HepG2 (cell line): ENCODE measurements around the gene LEAP2. TPM values are rescaled to one million over a fixed set of nuclear protein-coding genes. Genes with fewer than 3 reads are reported as not detected.
A peak's percentile ranks its signal among the peaks of the same experiment; 100 is the strongest.

ENCODE experiments used
- ARID4A ChIP-seq: sonication (generic); formaldehyde crosslinking; IDR thresholded peaks from 2 replicates; pipeline ENCODE4 v1.5.0; 2020; ENCODE audit warnings: mild to moderate bottlenecking, missing genetic modification reagents, borderline replicate concordance
- CCAR2 ChIP-seq: fragments of 200-400 bp; formaldehyde crosslinking; optimal IDR thresholded peaks from 2 replicates; pipeline ENCODE3; 2018; ENCODE audit warnings: low read depth, mild to moderate bottlenecking, low read length, moderate library complexity
- HOXD1 ChIP-seq: sonication (generic); formaldehyde crosslinking; IDR thresholded peaks from 2 replicates; pipeline ENCODE4 v1.5.0; 2020; ENCODE audit warnings: missing genetic modification reagents
- KMT2A ChIP-seq: sonication (generic); formaldehyde crosslinking; IDR thresholded peaks from 2 replicates; pipeline ENCODE4 v1.4.0; 2020; ENCODE audit warnings: missing genetic modification reagents
- RBM22 ChIP-seq: fragments of 200-400 bp; formaldehyde crosslinking; optimal IDR thresholded peaks from 2 replicates; pipeline ENCODE3; 2017; ENCODE audit warnings: mild to moderate bottlenecking, low read length, moderate library complexity
- RBM39 ChIP-seq: fragments of 200-400 bp; formaldehyde crosslinking; IDR thresholded peaks from one replicate; pipeline ENCODE4 v1.6.1; 2018; ENCODE audit warnings: antibody characterized with exemption, mild to moderate bottlenecking, low read depth, low read length; ENCODE audit not compliant: poor library complexity, severe bottlenecking
- SMC3 ChIP-seq: IDR thresholded peaks from 2 replicates; pipeline ENCODE4 v1.6.1; 2011; ENCODE audit warnings: low read length, improper control_type of control experiment
- SOX6 ChIP-seq, 2 experiments: fragments of 450-650 bp in 1 of 2; sonication (generic) in 1 of 2; formaldehyde crosslinking in 1 of 2; IDR thresholded peaks; 2 replicates each; pipeline versions ENCODE4 v1.4.0 to v1.6.1; 2017 to 2020; ENCODE audit warnings: antibody characterized with exemption in 1 of 2, mild to moderate bottlenecking in 1 of 2, missing genetic modification reagents in 1 of 2
- ZBTB1 ChIP-seq: sonication (generic); formaldehyde crosslinking; IDR thresholded peaks from 2 replicates; pipeline ENCODE4 v1.4.0; 2020; ENCODE audit warnings: missing genetic modification reagents, borderline replicate concordance
- ZNF44 ChIP-seq: sonication (generic); formaldehyde crosslinking; IDR thresholded peaks from 2 replicates; pipeline ENCODE4 v1.5.1; 2020; ENCODE audit warnings: mild to moderate bottlenecking, missing genetic modification reagents
- polyA plus RNA-seq, 8 experiments: library from polyadenylated mRNA; depleted of rRNA in 3 of 8; stranded (reverse) in 7 of 8; unstranded in 1 of 8; fragments of >200 nt; fragmentation: Illumina TruSeq in 4 of 8; extraction: Trizol in 4 of 8; gene quantifications; 2 replicates each; pipeline versions ENCODE4 v1.2.1 to v1.2.3, GENCODE V29; 2011 to 2016; ENCODE audit warnings: low read depth in 4 of 8, missing spikeins in 1 of 8, mixed read lengths in 1 of 8; ENCODE audit not compliant: insufficient read depth in 1 of 8
- total RNA-seq, 5 experiments: library from RNA; depleted of rRNA; stranded (reverse); fragments of >200 nt; fragmentation: Illumina TruSeq; extraction: Trizol; gene quantifications; 2 replicates each; pipeline ENCODE4 v1.2.3, GENCODE V29; 2016; ENCODE audit warnings: low read depth in 1 of 5
- TF ChIP-seq, protein P1 (sequence below): sonication (generic); formaldehyde crosslinking; IDR thresholded peaks from 2 replicates; pipeline ENCODE4 v1.5.1; 2020; ENCODE audit warnings: missing genetic modification reagents, mild to moderate bottlenecking, borderline replicate concordance
- TF ChIP-seq, protein P2 (sequence below): sonication (generic); formaldehyde crosslinking; IDR thresholded peaks from one replicate; pipeline ENCODE4 v1.5.1; 2020; ENCODE audit warnings: mild to moderate bottlenecking, missing genetic modification reagents; ENCODE audit errors: not compliant biosample characterization

The LEAP2 gene
- total and polyA plus RNA-seq, 2 of the 13 experiments (the other 11 are each of a cell fraction or from before 2014, with no cell fraction given), result 23.9 to 51.9 TPM

GRCh38 chr5:132829742-132830435 is 43.6 kb upstream of the LEAP2 start (continued):
- TF ChIP-seq KMT2A (peak; percentile 78), RBM22 (peak; percentile 59), SOX6 (IDR thresholded peaks at IDR 0.05) (no peak), SOX6 (CRISPR knock-in tag; IDR thresholded peaks at IDR 0.05) (peak; percentile 62), ZNF44 (CRISPR knock-in tag) (0 out of 2 replicates have a peak, but pooled peaks have one; percentile 56), RBM39 (peak; percentile 65), HOXD1 (peak; percentile 85; the same call in 1 of the 2 replicates), ARID4A (CRISPR knock-in tag) (peak; percentile 75; the same call in 1 of the 2 replicates), CCAR2 (no peak), SMC3 (peak; percentile 27; the same call in 1 of the 2 replicates), ZBTB1 (CRISPR knock-in tag) (no peak)
- TF ChIP-seq, protein P1, sequence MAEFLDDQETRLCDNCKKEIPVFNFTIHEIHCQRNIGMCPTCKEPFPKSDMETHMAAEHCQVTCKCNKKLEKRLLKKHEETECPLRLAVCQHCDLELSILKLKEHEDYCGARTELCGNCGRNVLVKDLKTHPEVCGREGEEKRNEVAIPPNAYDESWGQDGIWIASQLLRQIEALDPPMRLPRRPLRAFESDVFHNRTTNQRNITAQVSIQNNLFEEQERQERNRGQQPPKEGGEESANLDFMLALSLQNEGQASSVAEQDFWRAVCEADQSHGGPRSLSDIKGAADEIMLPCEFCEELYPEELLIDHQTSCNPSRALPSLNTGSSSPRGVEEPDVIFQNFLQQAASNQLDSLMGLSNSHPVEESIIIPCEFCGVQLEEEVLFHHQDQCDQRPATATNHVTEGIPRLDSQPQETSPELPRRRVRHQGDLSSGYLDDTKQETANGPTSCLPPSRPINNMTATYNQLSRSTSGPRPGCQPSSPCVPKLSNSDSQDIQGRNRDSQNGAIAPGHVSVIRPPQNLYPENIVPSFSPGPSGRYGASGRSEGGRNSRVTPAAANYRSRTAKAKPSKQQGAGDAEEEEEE (CRISPR knock-in tag), result no peak
- TF ChIP-seq, protein P2, sequence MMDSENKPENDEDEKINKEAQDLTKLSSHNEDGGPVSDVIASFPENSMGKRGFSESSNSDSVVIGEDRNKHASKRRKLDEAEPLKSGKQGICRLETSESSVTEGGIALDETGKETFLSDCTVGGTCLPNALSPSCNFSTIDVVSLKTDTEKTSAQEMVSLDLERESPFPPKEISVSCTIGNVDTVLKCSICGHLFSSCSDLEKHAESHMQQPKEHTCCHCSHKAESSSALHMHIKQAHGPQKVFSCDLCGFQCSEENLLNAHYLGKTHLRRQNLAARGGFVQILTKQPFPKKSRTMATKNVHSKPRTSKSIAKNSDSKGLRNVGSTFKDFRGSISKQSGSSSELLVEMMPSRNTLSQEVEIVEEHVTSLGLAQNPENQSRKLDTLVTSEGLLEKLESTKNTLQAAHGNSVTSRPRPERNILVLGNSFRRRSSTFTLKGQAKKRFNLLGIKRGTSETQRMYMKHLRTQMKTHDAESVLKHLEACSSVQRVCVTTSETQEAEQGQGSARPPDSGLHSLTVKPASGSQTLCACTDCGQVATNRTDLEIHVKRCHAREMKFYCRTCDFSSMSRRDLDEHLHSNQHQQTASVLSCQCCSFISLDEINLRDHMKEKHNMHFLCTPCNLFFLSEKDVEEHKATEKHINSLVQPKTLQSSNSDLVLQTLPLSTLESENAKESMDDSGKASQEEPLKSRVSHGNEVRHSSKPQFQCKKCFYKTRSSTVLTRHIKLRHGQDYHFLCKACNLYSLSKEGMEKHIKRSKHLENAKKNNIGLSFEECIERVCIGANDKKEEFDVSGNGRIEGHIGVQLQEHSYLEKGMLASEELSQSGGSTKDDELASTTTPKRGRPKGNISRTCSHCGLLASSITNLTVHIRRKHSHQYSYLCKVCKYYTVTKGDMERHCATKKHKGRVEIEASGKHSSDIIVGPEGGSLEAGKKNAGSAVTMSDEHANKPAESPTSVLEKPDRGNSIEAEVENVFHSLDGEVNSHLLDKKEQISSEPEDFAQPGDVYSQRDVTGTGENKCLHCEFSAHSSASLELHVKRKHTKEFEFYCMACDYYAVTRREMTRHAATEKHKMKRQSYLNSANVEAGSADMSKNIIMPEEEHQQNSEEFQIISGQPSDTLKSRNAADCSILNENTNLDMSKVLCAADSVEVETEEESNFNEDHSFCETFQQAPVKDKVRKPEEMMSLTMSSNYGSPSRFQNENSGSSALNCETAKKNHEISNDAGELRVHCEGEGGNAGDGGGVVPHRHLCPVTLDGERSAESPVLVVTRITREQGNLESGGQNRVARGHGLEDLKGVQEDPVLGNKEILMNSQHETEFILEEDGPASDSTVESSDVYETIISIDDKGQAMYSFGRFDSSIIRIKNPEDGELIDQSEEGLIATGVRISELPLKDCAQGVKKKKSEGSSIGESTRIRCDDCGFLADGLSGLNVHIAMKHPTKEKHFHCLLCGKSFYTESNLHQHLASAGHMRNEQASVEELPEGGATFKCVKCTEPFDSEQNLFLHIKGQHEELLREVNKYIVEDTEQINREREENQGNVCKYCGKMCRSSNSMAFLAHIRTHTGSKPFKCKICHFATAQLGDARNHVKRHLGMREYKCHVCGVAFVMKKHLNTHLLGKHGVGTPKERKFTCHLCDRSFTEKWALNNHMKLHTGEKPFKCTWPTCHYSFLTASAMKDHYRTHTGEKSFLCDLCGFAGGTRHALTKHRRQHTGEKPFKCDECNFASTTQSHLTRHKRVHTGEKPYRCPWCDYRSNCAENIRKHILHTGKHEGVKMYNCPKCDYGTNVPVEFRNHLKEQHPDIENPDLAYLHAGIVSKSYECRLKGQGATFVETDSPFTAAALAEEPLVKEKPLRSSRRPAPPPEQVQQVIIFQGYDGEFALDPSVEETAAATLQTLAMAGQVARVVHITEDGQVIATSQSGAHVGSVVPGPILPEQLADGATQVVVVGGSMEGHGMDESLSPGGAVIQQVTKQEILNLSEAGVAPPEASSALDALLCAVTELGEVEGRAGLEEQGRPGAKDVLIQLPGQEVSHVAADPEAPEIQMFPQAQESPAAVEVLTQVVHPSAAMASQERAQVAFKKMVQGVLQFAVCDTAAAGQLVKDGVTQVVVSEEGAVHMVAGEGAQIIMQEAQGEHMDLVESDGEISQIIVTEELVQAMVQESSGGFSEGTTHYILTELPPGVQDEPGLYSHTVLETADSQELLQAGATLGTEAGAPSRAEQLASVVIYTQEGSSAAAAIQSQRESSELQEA (CRISPR knock-in tag), result peak; percentile 41
